ENCODE data around the gene MIER1.

MIER1 gene

GRCh38 chr1:66996018-66996682 lies 71.4 kb downstream of the MIER1 start:
- DNase-seq (ENCODE audit: low read depth, low spot score) = peak; percentile 69

DNA sequence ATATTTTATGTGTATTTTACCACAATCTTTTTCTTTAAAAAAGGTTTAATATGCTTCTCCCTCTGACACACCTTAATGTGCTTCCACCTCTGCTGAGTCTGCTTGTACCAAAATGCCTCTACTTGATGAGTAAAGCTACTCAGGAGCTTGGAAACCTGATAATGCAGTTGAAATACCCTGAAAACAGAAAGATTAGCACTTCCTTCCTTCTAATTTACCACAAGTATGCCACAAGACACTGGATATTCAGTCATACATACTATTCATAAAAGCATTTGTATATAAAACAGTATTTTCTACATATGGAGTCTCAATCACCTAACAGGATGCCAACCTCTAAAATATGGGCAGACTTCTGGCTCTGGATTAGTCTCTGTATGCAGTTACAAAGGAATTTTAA lies 74.2 kb downstream of the MIER1 start:
- no peak for DNase-seq (ENCODE audit: low read depth, low spot score)

GRCh38 chr1:66999640-67000400 lies 75.0 kb downstream of the MIER1 start:
- no peak for DNase-seq (ENCODE audit: low read depth, low spot score)

DNA sequence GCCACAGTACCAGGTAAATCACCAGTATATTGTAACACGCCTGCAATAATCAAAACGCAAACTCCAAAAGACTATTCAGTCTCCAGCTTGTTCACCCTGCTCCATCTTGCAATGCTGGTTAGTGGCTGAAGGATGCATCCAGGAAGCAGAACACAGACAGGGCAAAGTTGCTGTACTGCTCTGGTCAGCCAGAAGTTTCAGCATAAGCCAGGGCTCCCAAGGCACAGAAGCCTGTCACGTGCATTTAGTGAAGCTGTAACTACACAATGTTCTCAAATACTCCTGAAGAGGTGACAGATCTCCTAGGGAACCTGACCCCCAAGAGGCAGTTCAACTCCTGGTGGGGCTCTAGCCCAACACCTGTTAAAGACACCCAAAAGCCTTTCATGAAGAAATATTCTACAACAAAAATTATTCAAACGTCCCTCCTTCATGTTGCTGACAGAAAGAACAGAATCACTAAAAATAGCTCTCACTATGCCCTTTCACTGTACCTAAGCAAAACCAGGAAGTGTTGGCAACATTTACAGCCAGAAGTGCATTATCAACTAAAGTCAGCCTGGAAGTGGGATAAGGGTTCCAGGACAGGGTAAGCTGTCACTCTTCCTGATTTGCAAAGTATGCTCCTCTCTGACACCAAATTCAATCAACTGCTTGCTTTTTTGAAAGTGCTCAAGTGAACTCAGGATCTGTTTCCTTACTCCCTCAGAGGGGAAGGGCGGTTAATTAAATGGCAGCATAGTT lies 77.1 kb downstream of the MIER1 start:
- DNase-seq (ENCODE audit: low read depth, low spot score) = no peak

DNA sequence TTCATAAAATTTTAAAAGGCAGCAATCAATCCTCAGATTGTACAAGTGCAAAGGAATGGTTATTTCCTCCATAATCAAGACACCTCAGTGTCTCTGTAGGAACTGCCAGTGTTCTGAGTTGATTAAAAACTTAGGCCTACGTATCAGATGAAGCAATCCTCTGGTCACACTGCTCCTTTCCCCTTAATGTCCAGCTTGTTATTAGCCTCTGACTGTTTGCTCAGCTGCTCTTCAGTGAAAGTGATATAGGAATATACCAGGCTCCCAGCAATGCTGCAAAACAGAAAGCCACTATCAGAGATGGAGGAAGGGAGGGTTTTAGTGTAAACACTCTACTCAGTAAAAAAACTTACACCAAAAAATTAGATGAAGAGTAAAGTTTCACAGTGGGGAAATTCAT lies 79.4 kb downstream of the MIER1 start:
- DNase-seq (ENCODE audit: low read depth, low spot score) = no peak

DNA sequence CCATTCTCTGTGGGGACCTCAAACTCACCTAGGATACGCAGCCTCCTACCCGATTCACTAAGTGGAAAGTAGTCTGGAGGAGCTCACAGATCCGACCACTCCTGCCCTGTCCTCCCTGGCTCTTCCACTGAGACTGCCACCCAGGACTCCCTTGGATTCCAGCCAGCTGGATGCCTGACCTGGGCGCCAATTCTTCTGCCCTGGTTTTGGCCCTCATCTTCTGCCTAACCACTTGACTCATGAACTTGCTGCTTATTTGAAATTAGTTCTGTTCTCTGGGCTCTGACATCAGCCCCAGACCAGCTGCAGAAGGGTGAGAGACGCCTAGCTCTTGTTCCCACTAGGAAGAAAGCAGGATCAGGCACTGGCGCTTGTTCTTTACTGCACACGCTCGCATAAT lies 80.3 kb downstream of the MIER1 start:
- DNase-seq (ENCODE audit: low read depth, low spot score) = no peak

DNA sequence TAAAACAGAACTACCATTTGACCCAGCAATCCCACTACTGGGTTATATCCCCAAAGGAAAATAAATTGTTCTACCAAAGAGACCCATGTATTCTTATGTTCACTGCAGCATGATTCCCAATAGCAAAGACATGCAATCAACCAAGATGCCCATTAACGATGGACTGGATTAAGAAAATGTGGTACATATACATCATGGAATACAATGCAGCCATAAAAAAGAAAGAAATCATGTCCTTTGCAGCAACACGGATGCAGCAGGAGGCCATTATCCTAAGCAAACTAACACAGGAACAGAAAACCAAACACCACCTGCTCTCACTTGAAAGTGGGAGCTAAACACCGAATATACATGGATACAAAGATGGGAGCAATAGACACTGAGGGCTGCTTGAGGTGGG lies 85.0 kb downstream of the MIER1 start:
- DNase-seq (ENCODE audit: low read depth, low spot score) = no peak

GRCh38 chr1:67013573-67013972 lies 88.8 kb downstream of the MIER1 start:
- no peak for DNase-seq (ENCODE audit: low read depth, low spot score)

DNA sequence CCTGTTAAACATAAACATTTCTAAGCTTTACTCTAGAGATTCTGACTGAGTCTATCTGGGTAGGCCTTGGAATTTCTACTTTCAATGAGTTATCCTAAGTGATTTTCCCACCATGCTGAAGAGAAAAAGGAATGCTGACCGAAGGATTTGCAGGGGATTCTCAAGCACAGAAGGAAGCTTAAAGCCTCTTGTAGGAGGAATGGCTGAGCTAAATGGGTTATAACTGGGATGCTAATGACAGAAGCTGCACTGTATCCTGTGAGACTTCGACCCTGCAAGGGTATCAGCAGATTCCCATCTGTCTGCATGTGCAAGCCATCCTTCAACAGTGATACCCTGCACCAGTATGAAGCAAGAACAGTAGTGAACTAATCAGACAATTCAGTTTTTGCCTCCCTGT lies 93.8 kb downstream of the MIER1 start:
- DNase-seq (ENCODE audit: low read depth, low spot score) = peak; percentile 33

GRCh38 chr1:67019121-67019520 lies 94.3 kb downstream of the MIER1 start:
- peak; percentile 75 for DNase-seq (ENCODE audit: low read depth, low spot score)

- DNase-seq (ENCODE audit: low read depth, low spot score) = peak; percentile 68
These were observed 94.9 kb downstream of the MIER1 start for GRCh38 chr1:67019600-67020136.

DNA sequence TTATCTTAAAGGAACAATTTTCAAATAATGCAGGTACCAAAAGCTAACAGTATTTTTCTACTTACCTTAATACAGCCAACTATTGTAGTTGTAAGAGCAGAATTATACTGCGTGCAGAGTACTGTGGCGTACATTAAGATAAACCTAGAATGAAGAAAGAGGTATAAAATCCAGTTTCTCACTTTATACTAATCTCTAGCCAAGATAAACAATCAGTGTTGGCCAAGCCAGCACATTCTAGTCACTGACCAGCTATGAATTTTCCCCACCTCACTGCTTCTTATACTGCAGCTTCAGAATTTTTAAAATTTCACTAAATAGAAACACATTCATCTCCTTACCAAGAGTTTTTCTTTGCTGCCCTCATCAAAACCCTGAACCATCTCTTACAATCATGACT lies 95.5 kb downstream of the MIER1 start:
- DNase-seq (ENCODE audit: low read depth, low spot score) = no peak

DNA sequence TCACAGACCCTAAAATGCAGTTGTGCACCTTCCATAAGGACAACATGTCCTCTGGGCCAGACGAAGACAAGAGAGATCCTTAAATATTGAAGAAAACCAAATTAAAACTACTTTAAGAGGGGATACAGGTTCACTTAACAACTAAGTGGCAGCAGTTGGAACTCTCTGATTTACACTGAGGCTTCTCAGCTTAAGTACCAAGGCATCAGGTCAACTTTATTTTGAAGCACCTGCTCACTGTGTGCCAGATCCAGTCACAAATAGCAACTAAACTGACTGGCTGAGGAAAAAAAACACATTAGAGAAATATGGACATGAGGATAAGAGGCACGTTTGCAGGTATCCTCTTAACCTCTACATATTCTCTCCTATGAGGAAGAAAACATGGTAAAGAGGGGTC lies 96.0 kb downstream of the MIER1 start:
- no peak for DNase-seq (ENCODE audit: low read depth, low spot score)

DNA sequence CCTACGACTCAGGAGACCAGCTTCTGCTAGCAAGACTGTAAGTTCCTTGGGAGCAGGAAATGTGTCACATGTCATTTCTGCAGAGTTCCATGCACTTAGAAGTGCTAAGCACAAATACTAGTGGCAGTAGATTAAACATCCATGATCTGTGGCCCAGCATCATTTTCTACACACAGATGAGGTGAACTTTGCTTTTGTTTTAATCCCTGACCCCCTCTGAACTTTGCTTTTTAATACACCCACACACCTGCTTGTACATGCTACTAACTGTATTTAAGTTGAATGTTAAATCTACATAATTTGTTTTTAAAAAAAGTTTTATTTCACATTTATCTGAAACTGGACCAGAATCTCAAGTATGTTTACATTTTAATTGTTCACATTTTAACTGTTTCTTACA lies 104.7 kb downstream of the MIER1 start:
- DNase-seq (ENCODE audit: low read depth, low spot score) = no peak

DNA sequence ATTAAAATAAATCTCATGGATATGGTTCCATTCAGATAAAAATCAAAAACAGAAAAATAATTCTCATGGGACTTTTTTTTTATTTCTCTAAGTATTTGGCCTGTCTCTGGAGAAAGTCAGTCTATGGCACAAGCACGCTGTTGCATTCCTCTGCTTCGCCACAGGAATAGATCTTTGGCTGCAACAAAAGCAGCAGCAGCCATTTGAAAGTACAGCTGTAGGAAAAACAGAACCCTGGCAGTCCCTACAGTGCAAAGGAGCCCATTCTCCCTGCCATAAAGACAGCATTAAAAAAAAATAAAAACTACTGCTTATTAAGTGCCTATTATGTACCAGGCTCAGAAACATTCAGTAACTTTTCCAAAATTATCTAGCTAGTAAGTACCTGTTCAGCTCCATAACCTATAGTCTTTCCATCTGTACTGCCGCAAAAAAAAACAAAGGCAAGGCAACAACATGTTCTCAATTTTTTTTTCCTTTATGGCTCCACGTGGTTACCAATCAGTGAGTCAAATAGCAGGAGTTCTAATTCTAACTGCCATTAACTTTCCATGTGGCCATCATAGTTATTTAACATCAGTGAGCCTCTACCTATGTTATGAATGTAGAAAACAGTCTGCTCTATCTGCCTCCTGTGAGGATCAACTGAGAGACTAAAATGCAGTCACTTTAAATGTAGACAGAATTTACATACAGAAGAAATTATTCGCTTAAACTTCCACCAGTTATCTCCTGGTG lies 106.5 kb downstream of the MIER1 start:
- DNase-seq (ENCODE audit: low read depth, low spot score) = no peak

DNA sequence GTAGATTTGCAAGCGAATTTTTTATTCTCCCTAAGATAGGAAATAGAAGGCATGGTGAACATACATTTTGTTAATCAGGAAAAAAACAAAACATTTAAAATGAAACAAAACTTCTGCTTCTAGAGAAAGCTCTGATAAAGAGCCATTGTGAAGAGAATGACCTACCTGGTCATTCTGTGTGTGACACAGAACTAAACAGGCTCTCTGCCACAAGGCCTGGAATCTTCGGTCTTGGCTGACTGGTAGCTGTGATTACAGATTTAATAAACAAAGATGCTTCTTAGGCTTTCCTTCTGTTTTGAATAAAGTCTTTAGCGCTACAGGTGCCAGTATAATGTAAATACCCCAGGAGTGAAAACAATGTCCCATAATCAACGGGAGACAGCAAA lies 107.1 kb downstream of the MIER1 start:
- no peak for DNase-seq (ENCODE audit: low read depth, low spot score)

Data from ELF-1 (cell line).